Measurements from ENCODE around the gene P4HA2.

Gene P4HA2

GRCh38 chr5:132226516-132227234, 978 bp downstream of the P4HA2 start:
- TF ChIP-seq CTCF (IDR thresholded peaks at IDR 0.05; ENCODE audit: borderline replicate concordance, control extremely low read depth, extremely low read depth, insufficient read depth, missing control alignments): no peak
- no peak for DNase-seq (ENCODE audit: low spot score)
- in situ Hi-C loops (cut with MboI; ENCODE audit: low sequenced_read_pairs, unreplicated experiment): no loop called here

- TF ChIP-seq CTCF (IDR thresholded peaks at IDR 0.05; ENCODE audit: borderline replicate concordance, control extremely low read depth, extremely low read depth, insufficient read depth, missing control alignments): no peak
- DNase-seq (ENCODE audit: low spot score): no peak
- in situ Hi-C loops (cut with MboI; ENCODE audit: low sequenced_read_pairs, unreplicated experiment): no loop called here
These were observed 2.3 kb downstream of the P4HA2 start for GRCh38 chr5:132225165-132226032.

- in situ Hi-C loops (cut with MboI; ENCODE audit: low sequenced_read_pairs, unreplicated experiment): no loop called here
- no peak for DNase-seq (ENCODE audit: low spot score)
- TF ChIP-seq CTCF (IDR thresholded peaks at IDR 0.05; ENCODE audit: borderline replicate concordance, control extremely low read depth, extremely low read depth, insufficient read depth, missing control alignments): no peak
These were observed 2.9 kb downstream of the P4HA2 start for GRCh38 chr5:132224716-132225115.

- in situ Hi-C loops (cut with MboI; ENCODE audit: low sequenced_read_pairs, unreplicated experiment): no loop called here
- DNase-seq (ENCODE audit: low spot score): no peak
- no peak for TF ChIP-seq CTCF (IDR thresholded peaks at IDR 0.05; ENCODE audit: borderline replicate concordance, control extremely low read depth, extremely low read depth, insufficient read depth, missing control alignments)
These were observed 3.8 kb downstream of the P4HA2 start for GRCh38 chr5:132223861-132224260.

GRCh38 chr5:132222649-132223038, 5.0 kb downstream of the P4HA2 start:
- DNase-seq (ENCODE audit: low spot score): no peak
- no peak for TF ChIP-seq CTCF (IDR thresholded peaks at IDR 0.05; ENCODE audit: borderline replicate concordance, control extremely low read depth, extremely low read depth, insufficient read depth, missing control alignments)
- in situ Hi-C loops (cut with MboI; ENCODE audit: low sequenced_read_pairs, unreplicated experiment): no loop called here

- no peak for DNase-seq (ENCODE audit: low spot score)
- in situ Hi-C loops (cut with MboI; ENCODE audit: low sequenced_read_pairs, unreplicated experiment): no loop called here
- TF ChIP-seq CTCF (IDR thresholded peaks at IDR 0.05; ENCODE audit: borderline replicate concordance, control extremely low read depth, extremely low read depth, insufficient read depth, missing control alignments): no peak
These were observed 5.6 kb downstream of the P4HA2 start for GRCh38 chr5:132221781-132222648.
